Measurements from ENCODE around the gene SIK2. TPM values are rescaled to one million over a fixed set of nuclear protein-coding genes. Genes with fewer than 3 reads are reported as not detected.
"Not testable (repeated sequence)": the region's sequence is repeated elsewhere in the genome, so short reads cannot be mapped to it uniquely, and the experiment has no call there.

The SIK2 gene
- total and polyA plus RNA-seq, 11 donors = 4.1 to 45.8 (median 27.5) TPM

GRCh38 chr11:111641339-111642015 lies 39.2 kb downstream of the SIK2 start:
- WGBS, 4 donors = 73 to 79% (median 78%) methylated on average over 2 of the region's 2 CpGs
- ATAC-seq (no peak), DNase-seq (no peak)
- H3K4me1 ChIP-seq = peaks cover 0 to 35% (median 10%) of the 10 kb centered on the region in 12 donors
- no peak overlapping the region for H3K4me3 ChIP-seq
- intact Hi-C loops (cut with DNase I) = loop anchor here in 1 of 10 donors (5.0 kb wide), 1 partner anchor 36 kb away; no protein-coding TSS in a partner anchor
- TF ChIP-seq CTCF (IDR thresholded peaks at IDR 0.05) = no peak
- TF ChIP-seq POLR2A (IDR thresholded peaks at IDR 0.05) = no peak
- no peaks in the 10 kb centered on the region for H3K9me3 ChIP-seq
- H3K27ac ChIP-seq = no peak overlapping the region
- peaks cover 0 to 12% (median 4%) of the 10 kb centered on the region in 9 donors for H3K36me3 ChIP-seq
- H3K27me3 ChIP-seq = no peaks in the 10 kb centered on the region

GRCh38 chr11:111642542-111642941 lies 40.3 kb downstream of the SIK2 start:
- WGBS, 4 donors = 90 to 100% (median 96%) methylated on average over 1 of the region's 1 CpG; no CpG with 5 or more reads in 1 of the 4 donors
- no peaks in the 10 kb centered on the region for H3K9me3 ChIP-seq
- peaks cover 0 to 12% (median 4%) of the 10 kb centered on the region in 9 donors for H3K36me3 ChIP-seq
- H3K4me3 ChIP-seq = no peak overlapping the region
- TF ChIP-seq POLR2A (IDR thresholded peaks at IDR 0.05) = no peak
- no peak for TF ChIP-seq CTCF (IDR thresholded peaks at IDR 0.05)
- no peak for DNase-seq
- peaks cover 0 to 26% (median 5%) of the 10 kb centered on the region in 12 donors for H3K4me1 ChIP-seq
- ATAC-seq = no peak
- intact Hi-C loops (cut with DNase I) = loop anchor here in 1 of 10 donors (5.0 kb wide), 1 partner anchor 35 kb away; no protein-coding TSS in a partner anchor
- no peak overlapping the region for H3K27ac ChIP-seq
- no peaks in the 10 kb centered on the region for H3K27me3 ChIP-seq

GRCh38 chr11:111644922-111645321 lies 42.7 kb downstream of the SIK2 start:
- TF ChIP-seq POLR2A (IDR thresholded peaks at IDR 0.05) (no peak), CTCF (IDR thresholded peaks at IDR 0.05) (no peak)
- no peak for DNase-seq
- intact Hi-C loops (cut with DNase I) = loop anchor here in 1 of 10 donors (5.0 kb wide), 1 partner anchor 32 kb away; no protein-coding TSS in a partner anchor
- Histone ChIP-seq H3K4me1 (peaks cover 0 to 21% (median 5%) of the 10 kb centered on the region in 12 donors), H3K27me3 (no peaks in the 10 kb centered on the region), H3K9me3 (no peaks in the 10 kb centered on the region), H3K27ac (no peak overlapping the region), H3K36me3 (peaks cover 0 to 18% (median 0%) of the 10 kb centered on the region in 9 donors), H3K4me3 (no peak overlapping the region)
- no peak for ATAC-seq
- WGBS, 4 donors = 93 to 97% (median 96%) methylated on average over 1 of the region's 1 CpG

- H3K27me3 ChIP-seq = no peaks in the 10 kb centered on the region
- intact Hi-C loops (cut with DNase I) = no loop called here
- no peak for ATAC-seq
- H3K36me3 ChIP-seq = peaks cover 0 to 18% (median 0%) of the 10 kb centered on the region in 9 donors
- no peak for DNase-seq
- 89 to 95% (median 93%) methylated on average over 9 of the region's 9 CpGs for WGBS, 4 donors
- no peak for TF ChIP-seq POLR2A (IDR thresholded peaks at IDR 0.05)
- no peak for TF ChIP-seq CTCF (IDR thresholded peaks at IDR 0.05)
- H3K4me3 ChIP-seq = no peak overlapping the region
- H3K4me1 ChIP-seq = peaks cover 0 to 16% (median 5%) of the 10 kb centered on the region in 12 donors
- H3K27ac ChIP-seq = no peak overlapping the region
- H3K9me3 ChIP-seq = no peaks in the 10 kb centered on the region
Measured at GRCh38 chr11:111645657-111646316, 43.5 kb downstream of the SIK2 start.

GRCh38 chr11:111651336-111651735 lies 49.1 kb downstream of the SIK2 start:
- intact Hi-C loops (cut with DNase I); H3K27me3 ChIP-seq; DNase-seq; H3K4me3 ChIP-seq; H3K4me1 ChIP-seq; H3K27ac ChIP-seq; H3K9me3 ChIP-seq; ATAC-seq: not testable (repeated sequence)
- 89 to 92% (median 91%) methylated on average over 5 of the region's 5 CpGs for WGBS, 4 donors
- peaks cover 0 to 17% (median 0%) of the 10 kb centered on the region in 9 donors for H3K36me3 ChIP-seq
